Transverse colon (tissue), 4 donors: ENCODE results near the gene SLC7A1. TPM values are rescaled to one million over a fixed set of nuclear protein-coding genes. Genes with fewer than 3 reads are reported as not detected.

Experiments used
- DNase-seq: peaks from one replicate; pipeline ENCODE4 v3.0.0-alpha.2; 2019
- H3K27ac ChIP-seq, 4 donors: fragments of 200-600 bp; sonication (generic); 2 replicates each; pipeline ENCODE4 v1.5.1; 2016 to 2018; ENCODE audit warnings: inconsistent platforms in 4 of 4
- H3K27me3 ChIP-seq: fragments of 200-600 bp; sonication (generic); 2 replicates; pipeline ENCODE4 v1.5.1; 2017; ENCODE audit warnings: inconsistent platforms
- H3K36me3 ChIP-seq, 4 donors: fragments of 200-600 bp; sonication (generic); 2 replicates each; pipeline ENCODE4 v1.5.1; 2017 to 2019; ENCODE audit warnings: inconsistent platforms in 4 of 4
- H3K4me1 ChIP-seq, 4 donors: fragments of 200-600 bp; sonication (generic); 2 replicates each; pipeline ENCODE4 v1.5.1; 2017 to 2020; ENCODE audit warnings: inconsistent platforms in 4 of 4
- H3K4me3 ChIP-seq, 4 donors: fragments of 200-600 bp; sonication (generic); 1 replicate in 1 of 4; 2 replicates in 3 of 4; pipeline versions ENCODE4 v1.5.1 to v1.6.1; 2017 to 2019; ENCODE audit warnings: inconsistent platforms in 4 of 4
- H3K9me3 ChIP-seq, 2 donors: fragments of 200-600 bp; sonication (generic); 2 replicates each; pipeline ENCODE4 v1.5.1; 2017 to 2019; ENCODE audit warnings: inconsistent platforms in 2 of 2
- CTCF ChIP-seq, 5 experiments: fragments of 200-600 bp in 3 of 5; fragments of 450-650 bp in 2 of 5; sonication (generic) in 3 of 5; IDR thresholded peaks; 1 replicate in 2 of 5; 2 replicates in 3 of 5; pipeline ENCODE4 v1.5.1; 2016 to 2017; ENCODE audit warnings: antibody characterized with exemption in 5 of 5, inconsistent platforms in 3 of 5, mild to moderate bottlenecking in 2 of 5, moderate library complexity in 1 of 5
- EP300 ChIP-seq: sonication (generic); formaldehyde crosslinking; IDR thresholded peaks from one replicate; pipeline ENCODE4 v1.6.1; 2017; ENCODE audit warnings: antibody characterized with exemption, low read depth
- POLR2A ChIP-seq: fragments of 450-650 bp; IDR thresholded peaks from one replicate; pipeline ENCODE4 v1.6.1; 2016; ENCODE audit warnings: antibody characterized with exemption, mild to moderate bottlenecking, moderate library complexity
- POLR2AphosphoS5 ChIP-seq, 3 donors: sonication (generic); formaldehyde crosslinking; IDR thresholded peaks; one replicate each; pipeline ENCODE4 v1.6.1; 2016; ENCODE audit warnings: antibody characterized with exemption in 3 of 3
- WGBS, 2 donors: methylation state at CpG; one replicate each; pipeline ENCODE4 v1.1.5; 2018; ENCODE audit warnings: low coverage in 1 of 2; 5-methylcytosine and 5-hydroxymethylcytosine counted together
- in situ Hi-C, 4 donors: fragments of 200-750 bp; cut with MboI; loops; one replicate each; pipeline versions ENCODE4 v1.15.0 to v1.15.1; 2017; ENCODE audit warnings: low sequenced_read_pairs in 3 of 4, low pct_ligation_motif_present in 1 of 4, low pct_unique_long_range_greater_than_20kb in 1 of 4
- intact Hi-C: fragments of 100-400 bp; cut with DNase I; formaldehyde crosslinking; loops from one replicate; pipeline ENCODE4 v1.15.1; 2023; ENCODE audit warnings: low total_unique reads
- total RNA-seq, 4 donors: library from RNA; depleted of rRNA; stranded (reverse); fragments of >200 nt; gene quantifications; one replicate each; pipeline ENCODE4 v1.1.0, GENCODE V29; 2016

SLC7A1 gene
- total RNA-seq, 4 donors from 2014 or later: 10.8 to 21.4 (median 17.9) TPM

DNA sequence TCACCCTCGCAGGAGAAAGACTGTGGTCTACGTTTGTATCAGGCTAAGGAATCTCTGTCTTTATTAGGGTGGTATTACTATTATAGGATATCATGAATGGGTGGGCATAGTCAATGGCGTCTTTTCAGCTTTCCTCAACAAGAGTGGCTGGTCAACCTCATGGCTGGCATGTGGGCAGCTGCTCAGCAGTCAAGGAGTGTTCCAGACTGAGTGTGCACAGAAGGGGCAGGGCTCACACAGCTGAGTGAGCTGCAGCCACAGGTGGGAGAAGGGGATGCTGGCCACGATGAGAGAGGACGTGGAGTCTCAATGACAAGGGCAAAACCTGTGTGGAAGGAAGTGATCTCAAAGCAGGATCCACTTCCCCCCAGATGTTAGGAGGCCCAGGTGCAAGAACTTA, 54.7 kb downstream of the SLC7A1 start:
- H3K4me1 ChIP-seq: peaks cover 0 to 14% (median 4%) of the 10 kb centered on the region in 4 donors
- H3K4me3 ChIP-seq: no peak overlapping the region
- no peak overlapping the region for H3K27ac ChIP-seq
- TF ChIP-seq POLR2AphosphoS5 (IDR thresholded peaks at IDR 0.05) (no peak), POLR2A (no peak), EP300 (no peak), CTCF (IDR thresholded peaks at IDR 0.05) (no peak)
- 83 to 92% methylated on average over 2 to 5 of the region's 5 CpGs for WGBS, 2 donors
- no peaks in the 10 kb centered on the region for H3K27me3 ChIP-seq
- H3K36me3 ChIP-seq: no peaks in the 10 kb centered on the region
- no peak for DNase-seq
- H3K9me3 ChIP-seq: no peaks in the 10 kb centered on the region
- intact Hi-C loops: loop anchor here (5.0 kb wide), 1 partner anchor 888 kb away; no protein-coding TSS in a partner anchor
- in situ Hi-C loops: no loop called here

DNA sequence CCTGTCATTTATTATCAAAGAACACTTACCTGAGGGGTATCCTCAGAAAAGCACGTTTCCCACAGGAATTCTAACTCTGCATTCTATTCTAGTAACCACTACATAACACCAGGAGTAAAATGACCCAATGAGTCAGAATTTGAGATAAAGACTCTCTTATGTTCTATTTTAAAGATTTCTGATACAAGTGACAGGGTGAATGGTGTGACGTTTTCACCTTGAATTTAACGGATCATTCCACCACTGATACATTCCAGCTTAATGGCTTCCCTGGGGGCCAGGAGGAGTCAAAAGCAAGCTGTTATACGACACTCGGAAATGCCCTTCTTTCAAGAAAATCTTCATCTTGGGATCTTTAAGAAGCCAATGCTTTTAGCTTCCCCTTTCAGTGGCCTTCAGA, 55.2 kb downstream of the SLC7A1 start:
- no peaks in the 10 kb centered on the region for H3K9me3 ChIP-seq
- intact Hi-C loops: loop anchor here (5.0 kb wide), 1 partner anchor 888 kb away; no protein-coding TSS in a partner anchor
- 89 to 93% methylated on average over 5 of the region's 5 CpGs for WGBS, 2 donors
- peaks cover 0 to 14% (median 4%) of the 10 kb centered on the region in 4 donors for H3K4me1 ChIP-seq
- TF ChIP-seq POLR2A: no peak
- no peak for TF ChIP-seq POLR2AphosphoS5 (IDR thresholded peaks at IDR 0.05)
- TF ChIP-seq EP300: no peak
- TF ChIP-seq CTCF (IDR thresholded peaks at IDR 0.05): no peak
- no peak overlapping the region for H3K27ac ChIP-seq
- no peak overlapping the region for H3K4me3 ChIP-seq
- no peaks in the 10 kb centered on the region for H3K36me3 ChIP-seq
- in situ Hi-C loops: no loop called here
- no peaks in the 10 kb centered on the region for H3K27me3 ChIP-seq
- no peak for DNase-seq

- DNase-seq: no peak
- in situ Hi-C loops (no loop called here), intact Hi-C loops (loop anchor here (5.0 kb wide), 1 partner anchor 888 kb away; no protein-coding TSS in a partner anchor)
- Histone ChIP-seq H3K27ac (peak overlapping the region in 1 of 4 donors; percentile 0), H3K36me3 (no peaks in the 10 kb centered on the region), H3K27me3 (no peaks in the 10 kb centered on the region), H3K4me3 (no peak overlapping the region), H3K9me3 (no peaks in the 10 kb centered on the region), H3K4me1 (peaks cover 0 to 14% (median 6%) of the 10 kb centered on the region in 4 donors)
- no peak for TF ChIP-seq POLR2AphosphoS5 (IDR thresholded peaks at IDR 0.05)
- TF ChIP-seq CTCF (IDR thresholded peaks at IDR 0.05): no peak
- no peak for TF ChIP-seq EP300
- no peak for TF ChIP-seq POLR2A
- 79% methylated on average over 2 of the region's 2 CpGs; no CpG with 5 or more reads in 1 of the 2 donors for WGBS, 2 donors
Measured at GRCh38 chr13:29539856-29540255, 55.6 kb downstream of the SLC7A1 start.

GRCh38 chr13:29538652-29539040, 56.8 kb downstream of the SLC7A1 start:
- 70 to 81% methylated on average over 5 to 6 of the region's 6 CpGs for WGBS, 2 donors
- TF ChIP-seq CTCF (IDR thresholded peaks at IDR 0.05) (no peak), POLR2A (no peak), EP300 (no peak), POLR2AphosphoS5 (IDR thresholded peaks at IDR 0.05) (no peak)
- H3K4me1 ChIP-seq: peaks cover 0 to 14% (median 6%) of the 10 kb centered on the region in 4 donors

More at GRCh38 chr13:29538652-29539040, 56.8 kb downstream of the SLC7A1 start:
- Histone ChIP-seq H3K27ac (peak overlapping the region in 1 of 4 donors; percentile 34), H3K36me3 (no peaks in the 10 kb centered on the region), H3K4me3 (no peak overlapping the region), H3K9me3 (no peaks in the 10 kb centered on the region), H3K27me3 (no peaks in the 10 kb centered on the region)
- intact Hi-C loops (no loop called here), in situ Hi-C loops (no loop called here)
- no peak for DNase-seq
